HepG2 (cell line): ENCODE results near the gene TTLL8. TPM values are rescaled to one million over a fixed set of nuclear protein-coding genes. Genes with fewer than 3 reads are reported as not detected.
A peak's percentile ranks its signal among the peaks of the same experiment; 100 is the strongest.

Source experiments
- ATF4 ChIP-seq, 2 experiments: fragments of 450-650 bp in 1 of 2; sonication (generic) in 1 of 2; formaldehyde crosslinking; IDR thresholded peaks; 2 replicates each; pipeline versions ENCODE4 v1.5.0 to v1.8.0; 2020 to 2022; ENCODE audit warnings: mild to moderate bottlenecking in 1 of 2, missing genetic modification reagents in 1 of 2
- ETV5 ChIP-seq: IDR thresholded peaks from 2 replicates; pipeline ENCODE4 v1.6.1; 2018; ENCODE audit warnings: missing biosample characterization, missing genetic modification reagents, inconsistent platforms, borderline replicate concordance
- FOXC1 ChIP-seq: sonication (generic); formaldehyde crosslinking; IDR thresholded peaks from 2 replicates; pipeline ENCODE4 v1.8.0; 2022; ENCODE audit warnings: mild to moderate bottlenecking, missing genetic modification reagents, borderline replicate concordance
- JARID2 ChIP-seq: sonication (generic); formaldehyde crosslinking; IDR thresholded peaks from 2 replicates; pipeline ENCODE4 v1.8.1; 2023; ENCODE audit warnings: missing genetic modification reagents, inconsistent platforms; ENCODE audit not compliant: insufficient replicate concordance
- MIER2 ChIP-seq: IDR thresholded peaks from 2 replicates; pipeline ENCODE4 v1.6.1; 2016; ENCODE audit warnings: missing biosample characterization, missing genetic modification reagents
- POLR2AphosphoS2 ChIP-seq: IDR thresholded peaks from 2 replicates; pipeline ENCODE4 v1.6.1; 2011; ENCODE audit warnings: low read depth, low read length, improper control_type of control experiment
- RBFOX2 ChIP-seq: fragments of 200-400 bp; formaldehyde crosslinking; IDR thresholded peaks from 2 replicates; pipeline ENCODE4 v1.6.1; 2017; ENCODE audit warnings: low read depth, mild to moderate bottlenecking, low read length
- SOX6 ChIP-seq, 2 experiments: fragments of 450-650 bp in 1 of 2; sonication (generic) in 1 of 2; formaldehyde crosslinking in 1 of 2; IDR thresholded peaks; 2 replicates each; pipeline versions ENCODE4 v1.4.0 to v1.6.1; 2017 to 2020; ENCODE audit warnings: antibody characterized with exemption in 1 of 2, mild to moderate bottlenecking in 1 of 2, missing genetic modification reagents in 1 of 2
- ZBTB21 ChIP-seq: sonication (generic); formaldehyde crosslinking; IDR thresholded peaks from 2 replicates; pipeline ENCODE4 v1.4.0; 2020; ENCODE audit warnings: missing genetic modification reagents
- ZBTB26 ChIP-seq: IDR thresholded peaks from 2 replicates; pipeline ENCODE4 v1.6.1; 2016; ENCODE audit warnings: missing compliant biosample characterization, missing genetic modification reagents, borderline replicate concordance
- ZMAT3 ChIP-seq: sonication (generic); formaldehyde crosslinking; conservative IDR thresholded peaks from 2 replicates; pipeline ENCODE4 v1.7.0; 2021; ENCODE audit warnings: missing genetic modification reagents
- ZNF101 ChIP-seq: sonication (generic); formaldehyde crosslinking; IDR thresholded peaks from 2 replicates; pipeline ENCODE4 v1.4.0; 2020; ENCODE audit warnings: mild to moderate bottlenecking, low read depth, missing genetic modification reagents, borderline replicate concordance
- ZNF264 ChIP-seq: sonication (generic); formaldehyde crosslinking; IDR thresholded peaks from 2 replicates; pipeline ENCODE4 v1.4.0; 2020; ENCODE audit warnings: missing genetic modification reagents
- ZNF430 ChIP-seq: sonication (generic); formaldehyde crosslinking; IDR thresholded peaks from 2 replicates; pipeline ENCODE4 v1.9.0; 2021; ENCODE audit warnings: mild to moderate bottlenecking, missing genetic modification reagents
- ZNF569 ChIP-seq: sonication (generic); formaldehyde crosslinking; IDR thresholded peaks from 2 replicates; pipeline ENCODE4 v1.5.0; 2020; ENCODE audit warnings: mild to moderate bottlenecking, missing genetic modification reagents, moderate library complexity, borderline replicate concordance
- ZNF619 ChIP-seq: sonication (generic); formaldehyde crosslinking; IDR thresholded peaks from 2 replicates; pipeline ENCODE4 v1.4.0; 2020; ENCODE audit warnings: mild to moderate bottlenecking, missing genetic modification reagents
- ZNF724P ChIP-seq: sonication (generic); formaldehyde crosslinking; IDR thresholded peaks from 2 replicates; pipeline ENCODE4 v1.8.0; 2022; ENCODE audit warnings: missing genetic modification reagents, borderline replicate concordance
- polyA plus RNA-seq, 8 experiments: library from polyadenylated mRNA; depleted of rRNA in 3 of 8; stranded (reverse) in 7 of 8; unstranded in 1 of 8; fragments of >200 nt; fragmentation: Illumina TruSeq in 4 of 8; extraction: Trizol in 4 of 8; gene quantifications; 2 replicates each; pipeline versions ENCODE4 v1.2.1 to v1.2.3, GENCODE V29; 2011 to 2016; ENCODE audit warnings: low read depth in 4 of 8, missing spikeins in 1 of 8, mixed read lengths in 1 of 8; ENCODE audit not compliant: insufficient read depth in 1 of 8
- total RNA-seq, 5 experiments: library from RNA; depleted of rRNA; stranded (reverse); fragments of >200 nt; fragmentation: Illumina TruSeq; extraction: Trizol; gene quantifications; 2 replicates each; pipeline ENCODE4 v1.2.3, GENCODE V29; 2016; ENCODE audit warnings: low read depth in 1 of 5
- TF ChIP-seq, protein P1 (sequence below): sonication (generic); formaldehyde crosslinking; IDR thresholded peaks from 2 replicates; pipeline ENCODE4 v1.5.0; 2020; ENCODE audit warnings: missing genetic modification reagents
- TF ChIP-seq, protein P2 (sequence below): sonication (generic); formaldehyde crosslinking; IDR thresholded peaks from 2 replicates; pipeline ENCODE4 v1.8.0; 2022; ENCODE audit warnings: missing genetic modification reagents, mild to moderate bottlenecking, inconsistent platforms, borderline replicate concordance
- TF ChIP-seq, protein P3 (sequence below): sonication (generic); formaldehyde crosslinking; IDR thresholded peaks from 2 replicates; pipeline ENCODE4 v1.4.0; 2020; ENCODE audit warnings: missing genetic modification reagents, mild to moderate bottlenecking, borderline replicate concordance
- TF ChIP-seq, protein P4 (sequence below): sonication (generic); formaldehyde crosslinking; IDR thresholded peaks from 2 replicates; pipeline ENCODE4 v1.5.1; 2020; ENCODE audit warnings: missing genetic modification reagents, mild to moderate bottlenecking, borderline replicate concordance

TTLL8 gene
- total and polyA plus RNA-seq, 2 of the 13 experiments (the other 11 are each of a cell fraction or from before 2014, with no cell fraction given) = not detected

- TF ChIP-seq ZNF430 (CRISPR knock-in tag) (peak; percentile 49; the same call in 1 of the 2 replicates), SOX6 (IDR thresholded peaks at IDR 0.05) (no peak), SOX6 (CRISPR knock-in tag; IDR thresholded peaks at IDR 0.05) (peak; percentile 36; the same call in 1 of the 2 replicates), MIER2 (CRISPR knock-in tag) (no peak), POLR2AphosphoS2 (no peak), ZNF724P (CRISPR knock-in tag) (peak; percentile 86), ZBTB26 (CRISPR knock-in tag) (peak; percentile 85; the same call in 1 of the 2 replicates), ZBTB21 (CRISPR knock-in tag) (no peak), ATF4 (CRISPR knock-in tag; IDR thresholded peaks at IDR 0.05) (peak in 1 of 2 experiments; percentile 70; a peak in 1 of 4 replicates), ETV5 (CRISPR knock-in tag) (0 out of 2 replicates have a peak, but pooled peaks have one; percentile 20), ZNF619 (CRISPR knock-in tag) (no peak), ZNF264 (CRISPR knock-in tag) (0 out of 2 replicates have a peak, but pooled peaks have one; percentile 35), RBFOX2 (no peak), ZNF569 (no peak), FOXC1 (CRISPR knock-in tag) (peak; percentile 78), ZNF101 (CRISPR knock-in tag) (no peak), JARID2 (CRISPR knock-in tag) (no peak), ZMAT3 (CRISPR knock-in tag) (peak; percentile 77; the same call in 1 of the 2 replicates)
- TF ChIP-seq, protein P1, sequence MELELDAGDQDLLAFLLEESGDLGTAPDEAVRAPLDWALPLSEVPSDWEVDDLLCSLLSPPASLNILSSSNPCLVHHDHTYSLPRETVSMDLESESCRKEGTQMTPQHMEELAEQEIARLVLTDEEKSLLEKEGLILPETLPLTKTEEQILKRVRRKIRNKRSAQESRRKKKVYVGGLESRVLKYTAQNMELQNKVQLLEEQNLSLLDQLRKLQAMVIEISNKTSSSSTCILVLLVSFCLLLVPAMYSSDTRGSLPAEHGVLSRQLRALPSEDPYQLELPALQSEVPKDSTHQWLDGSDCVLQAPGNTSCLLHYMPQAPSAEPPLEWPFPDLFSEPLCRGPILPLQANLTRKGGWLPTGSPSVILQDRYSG = 0 out of 2 replicates have a peak, but pooled peaks have one; percentile 59
- TF ChIP-seq, protein P2, sequence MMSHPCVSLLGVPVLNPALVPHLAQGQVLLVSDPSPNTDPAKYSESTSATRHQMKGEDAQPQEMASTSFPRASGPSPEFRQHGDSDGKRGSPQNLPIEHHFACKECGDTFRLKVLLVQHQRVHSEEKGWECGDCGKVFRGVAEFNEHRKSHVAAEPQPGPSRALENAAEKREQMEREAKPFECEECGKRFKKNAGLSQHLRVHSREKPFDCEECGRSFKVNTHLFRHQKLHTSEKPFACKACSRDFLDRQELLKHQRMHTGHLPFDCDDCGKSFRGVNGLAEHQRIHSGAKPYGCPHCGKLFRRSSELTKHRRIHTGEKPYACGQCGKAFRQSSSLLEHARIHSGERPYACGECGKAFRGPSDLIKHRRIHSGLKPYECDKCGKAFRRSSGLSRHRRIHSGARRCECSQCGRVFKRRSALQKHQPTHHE (CRISPR knock-in tag) = no peak
- TF ChIP-seq, protein P3, sequence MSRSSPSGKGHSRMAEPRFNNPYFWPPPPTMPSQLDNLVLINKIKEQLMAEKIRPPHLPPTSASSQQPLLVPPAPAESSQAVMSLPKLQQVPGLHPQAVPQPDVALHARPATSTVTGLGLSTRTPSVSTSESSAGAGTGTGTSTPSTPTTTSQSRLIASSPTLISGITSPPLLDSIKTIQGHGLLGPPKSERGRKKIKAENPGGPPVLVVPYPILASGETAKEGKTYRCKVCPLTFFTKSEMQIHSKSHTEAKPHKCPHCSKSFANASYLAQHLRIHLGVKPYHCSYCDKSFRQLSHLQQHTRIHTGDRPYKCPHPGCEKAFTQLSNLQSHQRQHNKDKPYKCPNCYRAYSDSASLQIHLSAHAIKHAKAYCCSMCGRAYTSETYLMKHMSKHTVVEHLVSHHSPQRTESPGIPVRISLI (CRISPR knock-in tag) = no peak
- TF ChIP-seq, protein P4, sequence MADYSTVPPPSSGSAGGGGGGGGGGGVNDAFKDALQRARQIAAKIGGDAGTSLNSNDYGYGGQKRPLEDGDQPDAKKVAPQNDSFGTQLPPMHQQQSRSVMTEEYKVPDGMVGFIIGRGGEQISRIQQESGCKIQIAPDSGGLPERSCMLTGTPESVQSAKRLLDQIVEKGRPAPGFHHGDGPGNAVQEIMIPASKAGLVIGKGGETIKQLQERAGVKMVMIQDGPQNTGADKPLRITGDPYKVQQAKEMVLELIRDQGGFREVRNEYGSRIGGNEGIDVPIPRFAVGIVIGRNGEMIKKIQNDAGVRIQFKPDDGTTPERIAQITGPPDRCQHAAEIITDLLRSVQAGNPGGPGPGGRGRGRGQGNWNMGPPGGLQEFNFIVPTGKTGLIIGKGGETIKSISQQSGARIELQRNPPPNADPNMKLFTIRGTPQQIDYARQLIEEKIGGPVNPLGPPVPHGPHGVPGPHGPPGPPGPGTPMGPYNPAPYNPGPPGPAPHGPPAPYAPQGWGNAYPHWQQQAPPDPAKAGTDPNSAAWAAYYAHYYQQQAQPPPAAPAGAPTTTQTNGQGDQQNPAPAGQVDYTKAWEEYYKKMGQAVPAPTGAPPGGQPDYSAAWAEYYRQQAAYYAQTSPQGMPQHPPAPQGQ (CRISPR knock-in tag) = no peak
These were observed 44.8 kb upstream of the TTLL8 start (continued) for GRCh38 chr22:50102946-50103345.
